Activated effector memory CD4-positive, alpha-beta T cell treated with Interleukin-2 at 50 U/mL for 16 hours (primary cell): ENCODE results near the gene FAAP24.
"Not testable (repeated sequence)": the region's sequence is repeated elsewhere in the genome, so short reads cannot be mapped to it uniquely, and the experiment has no call there.

Source experiments
- DNase-seq: peaks from one replicate; pipeline ENCODE4 v3.0.0-alpha.2; 2020

Gene FAAP24, protein sequence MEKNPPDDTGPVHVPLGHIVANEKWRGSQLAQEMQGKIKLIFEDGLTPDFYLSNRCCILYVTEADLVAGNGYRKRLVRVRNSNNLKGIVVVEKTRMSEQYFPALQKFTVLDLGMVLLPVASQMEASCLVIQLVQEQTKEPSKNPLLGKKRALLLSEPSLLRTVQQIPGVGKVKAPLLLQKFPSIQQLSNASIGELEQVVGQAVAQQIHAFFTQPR

DNA sequence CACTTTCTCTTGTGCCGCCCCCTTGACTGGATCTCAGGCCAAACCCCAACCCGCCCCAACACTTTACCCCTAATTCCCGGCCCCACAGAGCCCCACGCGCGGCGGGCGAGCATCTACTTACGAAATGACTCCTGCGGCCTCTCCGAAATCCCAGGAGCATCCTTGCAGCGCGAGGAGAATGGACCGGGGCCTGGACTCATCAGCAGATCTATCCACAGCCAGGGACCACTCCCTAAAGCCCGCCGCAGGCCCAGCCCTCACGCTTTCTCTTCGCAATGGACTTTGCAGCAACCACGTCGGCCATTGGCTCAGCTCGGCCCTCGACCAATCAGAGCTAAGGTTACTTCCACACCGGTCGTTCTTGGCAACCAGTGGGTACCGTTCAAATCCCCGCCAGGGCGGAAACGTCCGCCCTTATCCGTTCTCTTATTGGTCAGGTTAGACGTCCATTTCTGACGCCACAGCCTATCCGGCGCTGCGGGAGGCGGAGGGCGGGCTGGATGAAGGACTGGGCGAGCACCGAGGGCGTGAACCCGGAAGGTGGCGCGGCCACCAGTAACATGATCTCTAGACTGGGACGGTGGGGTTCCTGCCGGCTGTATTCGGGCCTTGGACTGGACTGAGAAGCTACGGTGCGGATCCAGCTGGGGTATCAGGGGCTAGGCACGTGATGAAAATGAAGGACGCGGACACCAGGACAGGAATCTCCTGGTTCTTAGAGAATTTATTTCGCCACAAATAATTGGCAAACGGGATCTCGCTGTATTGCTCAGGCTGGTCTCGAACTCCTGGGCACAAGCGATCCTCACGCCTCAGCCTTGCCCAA is at the start of gene FAAP24, which contains the start of gene CEP89:
TSS of gene FAAP24 (plus strand) at position 528 of the 826 bp plus-strand sequence. CDS start 955 bp downstream, outside the sequence.
TSS of gene CEP89 (minus strand) at position 244 of the 826 bp plus-strand sequence. CDS start at position 160, 84 bp downstream.
- DNase-seq = peak; percentile 99

DNA sequence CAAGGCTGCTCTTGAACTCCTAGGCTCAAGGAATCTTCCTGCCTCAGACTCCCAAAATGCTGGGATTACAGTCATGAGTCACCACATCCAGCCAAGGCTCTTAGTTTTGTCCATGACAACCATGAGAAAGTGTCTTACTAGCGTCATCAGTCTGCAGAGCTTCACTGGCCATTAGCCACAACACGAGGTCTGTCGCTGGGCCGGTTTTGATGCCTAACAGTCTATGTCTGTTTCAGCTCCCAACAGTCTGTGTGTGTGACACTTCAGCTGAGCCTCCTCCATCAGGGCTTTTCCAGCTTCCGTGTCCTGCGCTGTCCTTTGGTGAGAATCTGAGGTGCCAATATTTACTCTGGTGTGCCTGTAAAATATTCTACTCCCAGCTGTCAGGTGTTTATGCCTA is 47.8 kb upstream of the FAAP24 start:
- DNase-seq = no peak

DNA sequence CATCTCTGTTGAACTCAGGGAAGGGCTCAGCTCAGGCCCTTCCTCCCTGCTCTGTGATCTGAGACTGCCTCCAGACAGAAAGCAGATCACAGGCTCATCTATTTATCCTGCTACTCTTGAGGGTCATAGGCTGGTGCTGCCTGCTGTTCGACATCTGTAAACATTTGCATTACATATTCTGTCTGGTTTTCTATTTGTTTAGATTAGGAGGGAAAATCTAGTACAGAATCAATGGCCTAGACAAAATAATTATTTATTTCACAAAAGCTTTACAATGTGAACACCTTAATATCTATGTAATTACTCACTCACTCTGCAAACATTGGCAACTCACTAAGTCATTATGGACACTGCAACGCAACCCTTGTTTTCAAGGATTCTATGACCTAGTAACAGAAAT is 43.2 kb upstream of the FAAP24 start:
- DNase-seq = no peak

DNA sequence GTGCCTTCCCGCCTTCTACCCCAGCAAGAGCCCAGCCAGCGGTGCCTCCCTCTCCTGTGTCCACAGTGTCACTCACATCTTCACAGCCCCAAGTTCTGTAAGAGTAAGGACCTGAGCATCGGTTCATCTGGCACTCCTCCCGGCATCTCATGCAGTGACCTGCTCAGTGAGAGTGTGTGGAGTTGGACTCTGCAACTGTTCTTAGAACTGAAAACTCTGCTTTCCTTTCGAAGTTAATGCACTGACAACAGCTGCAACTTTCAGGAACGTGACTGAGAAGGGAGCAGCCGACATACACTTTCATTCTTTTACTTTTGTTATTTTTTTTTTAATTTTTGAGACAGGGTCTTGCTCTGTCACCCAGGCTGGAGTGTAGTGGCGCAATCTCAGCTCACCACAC is 41.5 kb upstream of the FAAP24 start:
- no peak for DNase-seq

DNA sequence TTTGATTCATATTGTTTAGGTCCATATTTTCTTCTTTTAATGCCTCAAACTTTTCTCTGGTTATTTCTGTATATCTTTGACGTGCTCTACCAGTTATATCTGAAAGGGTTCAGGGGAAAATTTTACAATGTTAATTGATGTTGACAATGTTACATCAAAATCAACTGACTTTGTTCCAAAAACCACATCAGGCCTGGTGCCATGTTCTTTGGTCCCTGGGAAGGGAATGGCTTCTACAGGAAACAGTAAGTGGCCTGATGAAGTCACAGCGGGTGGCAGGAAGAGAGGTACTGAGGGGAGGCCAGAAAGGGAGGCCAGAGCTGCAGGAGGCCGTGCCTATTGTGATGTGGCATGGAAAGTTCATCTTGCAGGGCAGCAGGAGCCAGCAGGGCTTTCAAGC is 38.5 kb upstream of the FAAP24 start:
- DNase-seq = no peak

DNA sequence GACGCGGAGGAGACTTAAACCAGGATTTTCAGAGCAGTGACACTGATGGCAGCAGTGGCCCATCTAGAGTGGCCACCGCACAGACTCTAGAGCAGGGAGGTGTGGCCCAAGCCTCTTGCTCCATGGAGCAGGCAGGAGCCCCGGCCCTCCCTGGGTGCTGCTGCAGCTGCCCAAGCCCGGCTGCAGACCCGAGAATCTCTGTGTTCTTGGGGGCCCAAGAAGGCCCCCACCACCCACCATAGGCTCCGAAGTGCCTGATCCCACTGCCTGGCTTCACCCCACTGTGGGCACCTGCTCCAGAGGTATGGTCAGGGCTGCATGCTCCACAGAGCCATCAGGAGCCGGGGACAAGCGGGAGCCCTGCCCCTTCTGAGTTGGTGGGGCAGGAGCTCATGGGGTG is 36.4 kb upstream of the FAAP24 start:
- DNase-seq = no peak

DNA sequence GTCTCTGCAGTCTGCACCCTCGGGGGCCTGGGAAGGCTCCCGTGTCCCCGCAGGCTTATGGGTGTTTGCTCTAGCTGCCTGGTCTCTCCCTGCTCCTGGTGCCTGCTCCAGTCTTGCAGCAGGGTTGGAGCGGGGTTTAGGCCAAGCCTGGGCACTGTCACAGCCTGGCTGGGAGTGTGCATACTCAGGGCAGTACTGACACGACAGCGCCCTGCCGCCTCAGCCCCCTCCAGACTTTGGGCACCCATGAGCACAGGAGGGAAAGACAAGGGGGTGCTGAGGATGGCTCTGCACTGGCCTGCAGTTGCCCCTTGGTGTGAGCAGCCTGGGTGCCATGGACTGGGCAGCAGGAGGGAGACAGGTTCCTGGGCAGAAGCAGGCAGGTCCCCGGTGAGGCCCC is 36.0 kb upstream of the FAAP24 start:
- DNase-seq = no peak

DNA sequence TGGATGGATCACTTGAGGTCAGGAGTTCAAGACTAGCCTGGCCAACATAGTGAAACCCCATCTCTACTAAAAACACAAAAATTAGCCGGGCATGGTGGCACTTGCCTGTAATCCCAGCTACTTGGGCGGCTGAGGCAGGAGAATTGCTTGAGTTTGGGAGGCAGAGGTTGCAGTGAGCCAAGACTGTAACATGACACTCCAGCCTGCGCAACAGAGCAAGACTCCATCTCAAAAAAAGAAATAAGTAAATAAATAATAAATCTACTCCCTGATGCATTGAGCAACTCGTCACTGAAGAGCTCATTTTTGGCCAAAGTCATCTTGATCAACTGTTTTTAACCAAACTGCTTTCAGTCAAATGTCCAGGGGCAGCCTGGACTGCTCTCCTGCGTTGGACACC is 30.8 kb upstream of the FAAP24 start:
- not testable (repeated sequence) for DNase-seq

DNA sequence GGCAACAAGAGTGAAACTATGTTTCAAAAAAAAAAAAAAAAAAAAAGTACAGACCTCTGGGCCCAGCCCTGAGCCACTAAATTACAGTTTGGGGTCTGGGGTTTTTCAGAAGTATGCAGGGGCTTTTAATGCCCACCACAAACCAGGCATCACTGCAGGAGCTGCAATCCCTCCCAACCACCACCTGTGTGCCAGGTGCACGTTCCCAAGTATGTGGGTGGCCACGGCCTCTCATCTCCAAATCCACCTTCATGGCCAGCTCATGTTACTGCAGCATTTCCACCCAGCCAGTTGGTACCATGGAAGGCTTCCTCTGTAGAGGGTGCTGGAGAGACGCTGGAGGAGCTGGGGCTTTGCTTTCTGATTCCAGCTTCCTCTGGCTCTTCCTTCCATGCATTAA is 26.8 kb upstream of the FAAP24 start:
- DNase-seq = no peak

DNA sequence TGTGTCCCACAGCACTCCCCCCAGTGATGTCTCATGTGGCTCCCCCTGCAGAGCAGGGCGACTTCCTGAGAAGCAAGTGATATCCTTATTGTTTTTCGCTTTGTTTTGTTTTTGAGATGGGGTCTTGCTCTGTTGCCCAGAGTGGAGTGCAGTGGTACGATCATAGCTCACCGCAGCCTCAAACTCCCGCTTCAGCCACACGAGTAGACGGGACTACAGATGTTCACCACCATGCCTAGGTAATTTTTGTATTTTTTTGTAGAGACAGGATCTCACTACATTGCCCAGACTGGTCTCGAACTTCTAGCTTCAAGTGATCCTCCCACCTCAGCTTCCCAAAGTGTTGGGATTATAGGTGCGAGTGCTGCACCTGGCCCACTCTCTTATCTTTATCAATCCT is 5.3 kb upstream of the FAAP24 start:
- DNase-seq = no peak

DNA sequence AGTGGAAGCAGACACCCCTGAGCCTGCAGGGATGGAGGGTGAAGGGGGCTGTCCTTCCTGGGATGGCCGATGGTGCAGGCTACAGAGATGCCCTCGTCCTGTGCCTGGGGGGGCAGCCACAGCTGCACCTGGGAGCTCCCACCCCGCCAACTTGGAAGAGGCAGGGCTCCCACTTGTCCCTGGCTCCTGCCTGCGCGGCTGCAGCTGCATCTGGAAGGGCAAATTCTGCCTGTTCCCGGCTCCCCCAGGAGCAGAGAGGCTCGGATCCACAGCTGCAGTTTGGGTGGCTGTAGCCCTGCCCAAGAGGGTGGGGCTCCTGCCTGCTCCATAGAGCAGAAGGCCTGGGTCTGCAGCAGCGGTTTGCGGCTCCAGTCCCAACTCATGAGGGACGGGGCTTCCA is 2.5 kb upstream of the FAAP24 start:
- no peak for DNase-seq

DNA sequence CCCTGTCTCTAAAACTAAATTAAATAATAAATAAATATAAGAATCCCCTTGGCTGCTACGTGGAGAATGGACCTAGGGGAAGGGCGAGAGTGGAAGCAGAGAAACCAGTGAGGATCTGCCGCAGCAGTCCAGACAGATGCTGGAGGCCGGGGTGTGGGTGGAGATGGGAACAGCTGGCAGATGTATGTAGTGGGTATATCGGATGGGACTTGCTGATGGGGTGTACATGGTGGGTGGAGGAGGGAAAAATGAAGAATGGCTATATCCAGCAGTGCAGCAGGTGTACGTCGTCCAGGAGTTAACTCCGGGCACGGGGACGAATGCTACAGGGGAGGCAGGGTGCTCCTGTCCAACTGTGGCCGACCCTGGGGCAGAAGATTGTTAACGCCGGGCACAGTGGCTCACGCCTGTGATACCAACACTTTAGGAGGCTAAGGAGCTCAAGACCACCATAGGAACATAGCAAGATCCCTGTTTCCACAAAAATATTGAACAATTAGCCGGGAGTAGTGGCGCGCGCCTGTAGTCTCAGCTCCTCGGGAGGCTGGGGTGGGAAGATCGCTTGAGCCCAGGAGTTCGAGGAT is 938 bp upstream of the FAAP24 start:
- no peak for DNase-seq

DNA sequence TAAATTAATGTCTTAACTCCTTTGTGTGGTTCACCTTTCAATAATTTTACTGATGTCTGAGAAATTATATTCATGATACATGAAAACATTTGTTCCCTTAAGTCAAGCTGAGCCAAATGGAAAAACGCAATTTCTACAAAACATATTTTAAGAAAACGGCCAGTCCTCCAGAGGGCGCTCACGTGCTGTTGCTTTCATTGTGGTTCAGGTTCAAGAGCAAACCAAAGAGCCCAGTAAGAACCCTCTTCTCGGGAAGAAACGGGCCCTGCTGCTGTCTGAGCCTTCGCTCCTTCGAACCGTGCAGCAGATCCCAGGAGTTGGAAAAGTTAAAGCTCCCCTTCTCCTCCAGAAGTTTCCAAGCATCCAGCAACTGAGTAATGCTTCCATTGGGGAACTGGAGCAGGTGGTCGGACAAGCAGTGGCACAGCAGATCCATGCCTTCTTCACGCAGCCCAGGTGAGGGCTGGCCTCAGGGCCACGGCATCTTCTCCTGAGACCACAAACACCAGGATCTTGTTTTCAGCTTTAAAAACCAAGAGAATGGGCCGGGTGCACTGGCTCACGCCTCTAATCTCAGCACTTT is 4.3 kb downstream of the FAAP24 start:
- peak; percentile 48 for DNase-seq

DNA sequence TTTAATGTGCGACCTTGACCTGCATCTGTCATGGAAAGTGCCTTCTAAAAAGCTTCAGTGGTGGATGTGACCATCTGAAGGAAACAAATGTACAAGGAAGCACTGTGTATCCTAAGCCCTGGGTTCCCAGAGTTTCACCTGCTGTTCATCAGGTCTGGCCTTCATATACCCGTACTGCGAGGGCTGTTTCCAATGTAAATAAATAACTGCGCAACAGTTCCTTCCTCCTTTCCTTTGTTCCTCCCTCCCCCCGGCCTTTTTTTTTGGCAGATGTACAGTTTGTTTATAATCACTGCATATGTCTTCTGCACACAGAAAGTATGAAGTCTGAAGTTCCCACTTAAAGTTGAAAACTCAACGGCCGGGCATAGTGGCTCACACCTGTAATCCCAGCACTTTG is 5.2 kb downstream of the FAAP24 start:
- no peak for DNase-seq

DNA sequence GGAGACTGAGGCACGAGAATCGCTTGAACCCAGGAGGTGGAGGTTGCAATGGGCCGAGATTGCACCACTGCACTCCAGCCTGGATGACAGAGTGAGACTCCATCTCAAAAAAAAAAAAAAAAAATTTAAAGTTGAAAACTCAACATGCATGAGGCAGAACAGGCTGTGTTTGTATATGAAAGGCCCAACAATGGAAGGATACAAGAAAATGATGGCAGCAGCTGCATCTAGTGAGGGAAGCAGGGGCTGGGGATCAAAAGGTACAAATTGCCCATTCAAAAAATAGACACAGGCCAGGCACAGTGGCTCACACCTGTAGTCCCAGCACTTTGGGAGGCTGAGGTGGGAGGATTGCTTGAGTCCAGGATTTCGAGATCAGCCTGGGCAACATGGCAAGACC is 5.8 kb downstream of the FAAP24 start:
- DNase-seq = not testable (repeated sequence)

DNA sequence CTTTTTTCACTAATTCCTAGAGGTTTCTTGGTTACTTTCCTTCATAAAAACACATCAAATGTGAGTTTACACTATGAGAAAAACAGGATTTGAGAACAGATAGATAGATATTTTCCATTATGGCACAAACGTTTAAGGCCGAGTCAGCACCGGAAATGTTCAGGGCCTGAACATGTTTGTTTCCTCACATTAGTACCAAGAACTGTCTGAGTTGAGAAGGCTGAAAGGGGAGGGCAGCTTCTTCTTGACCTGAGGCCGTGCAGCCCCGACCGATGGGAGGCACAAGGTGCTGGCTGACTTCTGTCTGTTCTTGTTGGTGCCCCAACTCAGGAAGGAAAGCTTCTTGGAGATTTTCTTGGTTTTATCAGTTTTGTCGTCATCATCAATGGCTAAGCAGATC is 7.8 kb downstream of the FAAP24 start:
- DNase-seq = not testable (repeated sequence)

DNA sequence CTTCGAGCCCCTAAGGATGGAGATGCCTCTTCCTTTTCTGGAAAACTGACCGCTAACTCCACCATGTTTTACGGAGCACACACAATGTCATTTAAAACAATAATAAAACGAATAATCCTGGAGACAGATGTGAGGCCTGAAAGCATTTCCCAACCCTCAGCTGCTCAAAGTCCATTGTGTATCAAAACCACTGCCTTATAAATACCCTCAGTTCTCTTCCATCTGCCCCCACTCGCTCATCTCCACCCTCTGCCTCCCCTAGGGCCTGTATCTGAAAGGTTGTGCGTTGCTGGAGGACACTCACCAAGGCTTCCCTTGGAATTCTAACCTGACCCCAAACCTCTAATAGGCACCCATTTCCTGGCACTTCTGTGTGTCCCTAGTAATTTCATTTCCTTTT is 10.4 kb downstream of the FAAP24 start:
- not testable (repeated sequence) for DNase-seq

DNA sequence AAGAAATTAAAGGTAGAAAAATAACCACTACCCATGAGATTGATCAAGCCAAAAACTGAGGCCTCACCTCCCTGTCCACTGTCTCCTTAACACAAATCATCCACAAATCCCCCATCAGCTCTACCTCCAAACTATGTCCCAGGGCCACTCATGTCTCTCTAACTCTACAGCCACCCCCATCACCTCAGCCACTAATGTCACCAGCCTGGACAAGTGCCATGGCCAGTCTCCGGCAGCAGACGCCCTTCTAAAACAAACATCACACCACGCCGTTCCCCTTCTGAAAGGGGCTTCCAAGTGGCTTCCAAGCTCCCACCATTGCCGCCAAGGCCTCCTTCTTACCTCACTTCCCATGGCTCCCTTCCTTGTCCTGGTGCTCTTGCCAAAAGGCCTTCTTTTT is 16.2 kb downstream of the FAAP24 start:
- DNase-seq = not testable (repeated sequence)

DNA sequence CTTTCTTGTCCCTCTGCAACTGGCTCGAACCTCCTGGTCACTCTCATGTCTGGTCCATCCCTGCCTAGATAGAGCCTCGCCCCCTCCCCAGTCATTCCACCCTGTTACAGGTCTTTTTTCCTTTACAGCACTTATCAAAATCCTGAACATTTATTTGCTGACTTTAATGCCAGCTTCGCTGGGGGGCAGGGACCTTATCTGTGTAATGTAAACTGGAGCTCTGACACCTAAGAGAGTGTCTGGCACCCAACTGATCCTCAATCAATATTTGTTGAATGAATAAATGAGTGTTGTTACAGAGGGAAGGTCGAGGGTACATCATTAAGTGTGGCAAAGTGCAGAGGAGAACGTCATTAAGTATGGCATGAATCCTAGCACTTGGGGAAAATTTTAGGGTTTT is 16.7 kb downstream of the FAAP24 start:
- DNase-seq = no peak

DNA sequence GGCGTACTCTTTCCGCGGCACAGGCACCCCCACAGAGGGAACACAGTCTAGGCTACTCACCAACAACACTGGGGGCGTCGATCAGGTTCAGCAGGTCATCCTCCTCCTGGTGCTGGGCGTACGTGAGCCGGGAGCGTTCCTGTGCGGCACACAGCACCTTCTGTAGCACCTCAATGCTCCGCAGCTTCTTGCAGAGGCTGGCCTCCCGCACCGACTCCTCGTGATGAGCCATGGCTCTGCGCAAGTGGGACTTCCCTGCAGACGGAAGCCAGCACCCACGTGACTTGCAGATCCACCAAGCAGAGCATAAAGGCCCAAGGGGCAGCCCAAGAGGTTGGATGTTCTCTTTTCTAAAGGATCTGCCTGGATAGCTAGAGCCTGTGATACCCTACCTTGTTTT is 23.9 kb downstream of the FAAP24 start:
- not testable (repeated sequence) for DNase-seq

DNA sequence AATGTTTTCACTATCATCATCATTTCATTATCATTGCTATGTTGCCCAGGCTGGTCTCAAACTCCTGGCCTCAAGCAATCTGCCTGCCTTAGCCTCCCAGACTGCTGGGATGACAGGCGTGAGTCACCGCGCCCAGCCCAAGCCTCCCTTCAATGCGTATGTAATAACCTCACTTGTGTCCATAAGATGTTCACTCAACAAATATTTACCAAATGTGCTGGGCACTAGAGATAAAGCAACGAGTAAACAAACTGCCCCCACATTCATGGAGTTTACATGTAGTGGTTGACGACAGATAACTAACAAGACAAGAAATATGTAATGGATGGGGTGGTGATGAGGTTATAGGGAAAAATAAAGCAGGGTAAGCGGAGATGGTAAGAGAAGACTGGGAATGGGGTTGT is 25.0 kb downstream of the FAAP24 start:
- not testable (repeated sequence) for DNase-seq

DNA sequence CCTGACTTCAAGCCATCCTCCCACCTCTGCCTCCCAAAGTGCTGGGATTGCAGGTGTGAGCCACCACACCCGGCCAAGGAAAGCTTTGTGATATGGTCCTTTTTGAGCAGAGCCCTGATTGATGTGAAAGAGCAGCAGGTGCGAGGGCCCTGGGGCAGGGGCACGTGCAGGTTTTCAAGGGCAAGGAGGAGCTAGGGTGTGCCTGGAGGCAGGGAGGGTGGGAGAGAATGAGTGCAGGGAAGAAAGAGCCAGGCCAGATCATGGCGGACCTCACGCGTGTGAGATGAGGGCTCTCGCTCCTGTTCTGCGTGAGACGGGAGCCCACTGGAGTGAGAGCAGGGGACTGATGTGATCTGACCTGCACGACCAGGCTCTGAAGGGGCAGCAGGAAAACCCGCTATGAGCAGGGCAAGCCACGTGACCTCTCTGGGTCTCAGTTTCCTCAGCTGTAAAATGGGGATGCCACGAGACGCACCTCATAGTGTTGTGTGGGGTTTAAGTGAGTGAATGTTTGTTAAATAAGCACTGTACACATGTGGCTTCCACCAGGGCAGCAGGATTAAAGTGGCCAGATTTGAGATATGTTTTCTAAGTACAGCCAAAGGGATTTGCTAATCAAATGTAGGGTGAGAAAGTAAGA is 25.8 kb downstream of the FAAP24 start:
- DNase-seq = no peak

DNA sequence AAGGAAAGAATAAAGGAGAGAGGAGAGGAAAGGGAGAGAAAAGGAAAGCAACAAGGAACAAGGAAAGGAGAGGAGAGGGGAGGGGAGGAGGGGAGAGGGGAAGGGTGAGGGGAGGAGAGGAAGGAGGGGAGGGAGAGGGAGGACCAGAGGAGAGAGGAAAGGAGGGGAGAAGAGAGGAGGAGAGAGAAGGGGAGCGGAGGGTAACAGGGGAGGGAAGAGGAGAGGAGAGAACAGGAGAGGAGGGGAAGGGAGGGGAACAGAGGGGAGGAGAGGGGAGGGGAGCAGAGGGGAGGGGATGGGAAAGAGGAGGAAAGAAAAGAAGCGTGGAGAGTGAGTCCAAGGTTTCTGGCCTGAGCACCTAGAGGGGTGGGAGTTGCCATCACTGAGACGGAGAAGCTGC is 26.7 kb downstream of the FAAP24 start:
- no peak for DNase-seq
